HG03095 (cell line): Measurements from ENCODE around the gene BBS9.

Experiments
- ATAC-seq: cut with Tn5 transposase; IDR thresholded peaks from one replicate; pipeline ENCODE4 v1.9.1; 2021; ENCODE audit warnings: moderate library complexity; ENCODE audit not compliant: unreplicated experiment

Gene BBS9

GRCh38 chr7:33582533-33582932, 453.2 kb downstream of the BBS9 start:
- ATAC-seq = no peak

- no peak for ATAC-seq
Measured at GRCh38 chr7:33589911-33590310, 460.5 kb downstream of the BBS9 start.

- ATAC-seq = no peak
Measured at GRCh38 chr7:33590916-33591315, 461.6 kb downstream of the BBS9 start.

- ATAC-seq = no peak
Measured at GRCh38 chr7:33591490-33591889, 462.1 kb downstream of the BBS9 start.

GRCh38 chr7:33592718-33593117, 463.4 kb downstream of the BBS9 start:
- no peak for ATAC-seq

GRCh38 chr7:33593611-33594010, 464.2 kb downstream of the BBS9 start:
- no peak for ATAC-seq

GRCh38 chr7:33596686-33597085, 467.3 kb downstream of the BBS9 start:
- ATAC-seq = no peak

- ATAC-seq = no peak
Measured at GRCh38 chr7:33597181-33597580, 467.8 kb downstream of the BBS9 start.

- ATAC-seq = no peak
Measured at GRCh38 chr7:33601101-33601500, 471.7 kb downstream of the BBS9 start.

- ATAC-seq = no peak
Measured at GRCh38 chr7:33601884-33602283, 472.5 kb downstream of the BBS9 start.

- ATAC-seq = no peak
Measured at GRCh38 chr7:33604056-33604455, 474.7 kb downstream of the BBS9 start.

GRCh38 chr7:33610918-33611317, 481.6 kb downstream of the BBS9 start:
- no peak for ATAC-seq

- ATAC-seq = no peak
Measured at GRCh38 chr7:33612442-33612841, 483.1 kb downstream of the BBS9 start.

- ATAC-seq = no peak
Measured at GRCh38 chr7:33614357-33615117, 485.2 kb downstream of the BBS9 start.

GRCh38 chr7:33616752-33617151, 487.4 kb downstream of the BBS9 start:
- no peak for ATAC-seq

GRCh38 chr7:33619264-33619663, 489.9 kb downstream of the BBS9 start:
- ATAC-seq = no peak

GRCh38 chr7:33623267-33623666, 493.9 kb downstream of the BBS9 start:
- no peak for ATAC-seq

- no peak for ATAC-seq
Measured at GRCh38 chr7:33624215-33624614, 494.9 kb downstream of the BBS9 start.

- ATAC-seq = no peak
Measured at GRCh38 chr7:33626869-33627268, 497.5 kb downstream of the BBS9 start.

GRCh38 chr7:33627741-33628140, 498.4 kb downstream of the BBS9 start:
- no peak for ATAC-seq

GRCh38 chr7:33628894-33629293, 499.5 kb downstream of the BBS9 start:
- no peak for ATAC-seq

GRCh38 chr7:33630359-33630758, 501.0 kb downstream of the BBS9 start:
- ATAC-seq = no peak

GRCh38 chr7:33632322-33632721, 503.0 kb downstream of the BBS9 start:
- ATAC-seq = no peak
